ENCODE measurements around the gene TRERF1.

Gene TRERF1

GRCh38 chr6:42394881-42395620 lies 56.7 kb downstream of the TRERF1 start:
- DNase-seq (ENCODE audit: low read depth) = no peak

- no peak for DNase-seq (ENCODE audit: low read depth)
These were observed 57.6 kb downstream of the TRERF1 start for GRCh38 chr6:42394151-42394550.

DNA sequence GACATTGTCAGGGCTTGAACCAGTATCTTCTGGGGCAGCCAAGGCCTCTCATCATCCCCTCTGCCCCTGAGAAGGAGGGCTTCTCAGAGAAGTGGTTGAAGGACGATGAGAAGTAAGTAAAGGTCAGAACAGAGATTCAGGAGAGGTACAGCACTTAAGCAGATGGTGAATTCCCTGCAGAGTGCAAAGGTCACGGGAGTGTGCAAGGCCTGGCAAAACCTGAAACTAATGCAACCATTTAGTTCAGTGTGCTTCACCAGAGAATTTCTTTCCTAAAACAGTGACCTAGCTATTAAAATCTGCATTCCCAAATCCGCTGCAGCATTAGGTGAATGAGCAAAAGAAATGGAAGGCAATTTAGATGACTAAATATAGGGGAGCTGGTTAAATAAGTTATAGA lies 58.4 kb downstream of the TRERF1 start:
- DNase-seq (ENCODE audit: low read depth) = no peak

DNA sequence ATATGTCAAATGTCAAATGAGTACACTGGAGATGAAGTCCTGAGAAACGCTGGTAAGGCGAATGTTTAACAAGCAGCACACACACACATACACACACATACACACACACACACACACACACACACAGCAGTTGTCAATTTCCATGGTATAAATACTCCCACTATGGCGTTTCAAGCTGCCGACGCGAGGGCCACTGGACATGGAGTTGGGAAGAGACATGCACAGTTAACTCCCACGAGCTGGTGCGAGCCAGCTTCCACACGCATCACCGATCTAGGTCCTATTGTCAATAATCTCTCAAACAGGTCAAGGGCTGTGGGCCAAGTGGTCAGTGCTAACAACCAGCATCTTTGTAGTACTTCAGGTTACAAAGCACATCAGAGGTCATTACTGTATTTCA lies 58.9 kb downstream of the TRERF1 start:
- DNase-seq (ENCODE audit: low read depth) = no peak

- no peak for DNase-seq (ENCODE audit: low read depth)
These were observed 60.3 kb downstream of the TRERF1 start for GRCh38 chr6:42391441-42391840.

GRCh38 chr6:42390228-42390934 lies 61.3 kb downstream of the TRERF1 start:
- DNase-seq (ENCODE audit: low read depth) = no peak

DNA sequence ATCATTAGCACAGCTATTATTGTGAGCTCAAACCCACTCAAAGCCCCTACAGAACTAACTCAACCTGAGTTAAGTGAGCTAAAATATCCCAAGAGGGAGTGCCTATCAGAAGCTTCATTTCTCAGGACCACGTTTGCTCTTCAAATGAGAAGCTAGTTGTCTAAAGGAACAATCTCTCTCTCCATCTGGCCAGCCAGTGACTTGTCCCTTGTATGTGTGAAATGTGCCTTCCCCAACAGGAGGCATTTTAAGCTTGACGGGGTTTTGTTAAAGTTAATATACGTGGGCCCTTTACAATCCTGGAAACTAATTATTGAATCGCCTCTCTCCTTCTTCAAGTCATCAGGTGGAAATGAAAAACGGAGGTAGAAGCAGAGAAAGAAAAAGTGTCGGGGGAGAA lies 62.0 kb downstream of the TRERF1 start:
- no peak for DNase-seq (ENCODE audit: low read depth)

- DNase-seq (ENCODE audit: low read depth) = no peak
These were observed 63.7 kb downstream of the TRERF1 start for GRCh38 chr6:42388046-42388445.

DNA sequence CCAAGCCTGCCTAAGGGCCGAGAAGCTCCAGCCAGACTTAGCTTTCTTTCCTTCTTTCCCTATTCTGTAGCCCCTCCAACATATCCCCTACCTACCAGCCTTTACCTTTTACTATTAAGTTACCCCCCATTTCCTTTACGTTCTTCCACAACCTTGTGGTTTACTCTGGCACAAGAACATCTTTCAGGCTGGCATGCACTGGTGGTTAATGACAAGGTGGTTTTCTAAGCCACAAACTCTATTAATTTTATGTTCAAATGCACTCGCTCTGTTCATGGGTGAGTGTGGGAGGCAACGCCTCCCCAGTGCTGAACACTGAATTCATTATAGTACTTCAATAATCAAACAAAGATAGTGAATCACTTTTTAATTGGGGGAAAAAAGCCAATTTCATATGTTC lies 64.4 kb downstream of the TRERF1 start:
- no peak for DNase-seq (ENCODE audit: low read depth)

DNA sequence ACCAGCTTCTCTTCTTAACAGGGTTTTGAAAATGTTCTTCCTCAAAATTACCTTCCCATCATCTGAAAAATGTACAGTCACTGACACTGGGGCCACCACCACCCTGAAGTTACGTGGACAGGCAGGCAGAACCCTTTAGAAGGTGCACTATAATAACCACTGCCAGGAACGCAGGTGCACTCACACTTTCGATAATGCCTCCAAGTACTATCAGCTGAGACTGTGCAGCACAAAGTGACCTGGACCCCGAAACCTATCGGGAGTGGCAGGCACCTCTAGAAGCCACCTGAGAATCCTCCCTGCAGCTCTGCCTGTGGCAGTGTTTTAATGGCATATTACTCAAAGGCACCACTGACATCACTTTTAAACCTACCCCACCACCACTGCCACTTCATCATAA lies 66.4 kb downstream of the TRERF1 start:
- no peak for DNase-seq (ENCODE audit: low read depth)

GRCh38 chr6:42383421-42384205 lies 68.1 kb downstream of the TRERF1 start:
- no peak for DNase-seq (ENCODE audit: low read depth)

DNA sequence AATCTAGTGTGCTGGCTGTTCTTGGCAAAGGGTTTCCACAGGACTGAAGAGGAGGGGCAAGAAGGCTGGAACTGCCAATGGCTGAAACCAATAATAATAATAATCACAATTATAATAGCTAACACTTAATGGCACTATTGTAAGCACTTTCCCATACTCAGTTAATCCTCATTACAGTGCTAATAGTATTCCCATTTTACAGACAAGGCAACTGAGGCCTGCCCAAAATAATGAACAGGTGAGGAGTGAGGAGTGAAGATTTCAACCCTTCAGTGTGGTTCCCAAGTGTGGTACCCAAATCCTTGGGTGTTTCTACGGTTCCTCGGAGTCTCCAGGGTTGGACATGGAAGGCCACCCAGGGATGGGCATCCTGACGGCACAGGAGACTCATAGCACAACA lies 69.9 kb downstream of the TRERF1 start:
- no peak for DNase-seq (ENCODE audit: low read depth)

DNA sequence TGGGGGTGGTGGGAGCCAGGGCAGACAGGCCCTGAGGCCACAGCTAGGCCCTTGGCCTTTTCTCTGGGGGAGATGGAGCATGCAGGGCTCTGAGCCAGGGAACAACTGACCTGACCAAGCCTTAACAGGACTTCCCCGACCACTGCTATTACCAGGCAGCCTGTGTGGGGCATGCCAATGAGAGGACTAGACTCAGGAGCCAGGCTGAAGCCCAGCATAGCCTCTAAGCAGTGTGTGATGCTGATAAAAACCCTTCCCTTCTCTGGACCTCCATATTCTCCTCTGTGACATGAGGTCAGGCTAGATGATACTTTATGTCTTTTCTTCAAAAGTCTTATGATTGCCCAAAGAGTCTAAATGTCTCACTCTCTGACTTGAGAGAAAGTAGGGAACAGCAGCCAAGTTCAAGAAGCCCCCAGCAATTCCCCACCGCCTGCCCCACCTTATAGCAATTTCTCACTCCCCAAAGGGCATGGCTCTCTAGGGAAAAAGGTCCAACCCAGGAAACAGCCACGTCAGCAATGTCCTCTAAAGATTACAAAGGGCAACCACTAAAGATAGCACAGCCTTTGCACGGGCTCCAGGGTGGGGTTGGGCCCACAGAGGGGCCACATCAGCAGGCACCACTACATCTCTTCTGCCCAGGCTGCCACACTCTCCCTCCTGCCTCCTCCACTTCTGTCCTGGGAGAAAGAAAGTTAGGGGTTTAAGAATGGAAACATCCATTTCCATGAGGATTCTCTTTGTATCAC lies 71.3 kb downstream of the TRERF1 start:
- DNase-seq (ENCODE audit: low read depth) = no peak

- no peak for DNase-seq (ENCODE audit: low read depth)
These were observed 73.2 kb downstream of the TRERF1 start for GRCh38 chr6:42378536-42378935.

GRCh38 chr6:42378125-42378524 lies 73.6 kb downstream of the TRERF1 start:
- no peak for DNase-seq (ENCODE audit: low read depth)

DNA sequence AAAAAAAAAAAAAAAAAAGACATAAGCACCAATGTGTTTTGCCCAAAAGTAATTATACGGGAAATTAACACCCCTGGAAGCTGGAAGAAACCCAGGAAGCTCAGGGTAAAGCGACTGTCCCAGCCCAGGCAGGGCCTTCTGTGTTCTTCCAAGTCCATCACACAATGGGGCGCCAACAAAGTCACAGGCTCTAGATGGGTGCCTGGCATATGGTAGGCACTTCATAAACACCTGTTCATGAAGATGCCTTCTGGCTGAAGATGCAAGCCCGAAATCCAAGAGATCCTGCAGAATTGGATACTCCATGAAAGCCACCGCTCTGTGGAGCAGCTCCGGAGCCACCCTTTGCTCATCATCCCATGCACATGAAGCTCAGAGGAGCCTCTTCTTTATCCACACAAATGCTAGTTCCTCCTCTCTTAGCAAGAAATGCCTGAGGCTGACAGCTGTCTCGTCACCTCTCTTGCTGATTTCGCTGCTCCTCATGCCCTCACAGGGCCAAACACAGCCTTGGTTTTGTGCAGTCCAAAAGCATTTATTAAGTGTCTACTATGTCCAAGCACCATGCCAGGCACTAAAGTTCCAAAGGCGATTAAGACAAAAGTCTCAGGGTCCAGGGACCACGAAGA lies 76.6 kb downstream of the TRERF1 start:
- DNase-seq (ENCODE audit: low read depth) = no peak

DNA sequence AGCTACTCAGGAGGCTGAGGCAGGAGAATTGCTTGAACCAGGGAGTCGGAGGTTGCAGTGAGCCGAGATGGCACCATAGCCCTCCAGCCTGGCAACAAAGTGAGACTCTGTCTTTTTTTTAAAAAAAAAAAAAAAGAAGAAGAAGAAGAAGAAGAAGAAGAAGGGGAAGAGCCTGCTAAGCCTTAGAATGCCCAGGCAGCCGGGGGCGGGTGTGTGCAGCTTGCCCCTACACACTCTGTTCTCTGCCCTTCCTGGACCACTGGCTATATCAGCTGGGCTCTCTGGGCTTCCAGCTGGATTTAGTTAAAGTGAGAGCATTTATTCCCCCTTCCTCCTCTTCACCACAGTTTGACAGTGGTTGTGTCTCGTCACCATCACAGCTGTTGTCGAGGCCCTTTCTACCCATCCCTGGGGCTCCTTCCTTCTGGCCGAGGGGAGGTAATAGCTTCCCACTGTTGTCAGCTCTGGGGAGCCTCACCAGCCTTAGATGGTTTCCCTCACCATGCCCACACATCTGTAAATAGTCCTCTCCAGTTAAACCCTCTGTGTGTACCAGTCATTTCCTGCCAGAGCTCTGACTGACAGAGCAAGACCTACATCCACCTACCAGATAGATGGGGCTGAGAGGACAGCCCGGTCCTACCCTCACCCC lies 77.6 kb downstream of the TRERF1 start:
- DNase-seq (ENCODE audit: low read depth) = no peak

- DNase-seq (ENCODE audit: low read depth) = no peak
These were observed 79.0 kb downstream of the TRERF1 start for GRCh38 chr6:42372699-42373098.

GRCh38 chr6:42370323-42370985 lies 81.3 kb downstream of the TRERF1 start:
- DNase-seq (ENCODE audit: low read depth) = no peak

- no peak for DNase-seq (ENCODE audit: low read depth)
These were observed 82.2 kb downstream of the TRERF1 start for GRCh38 chr6:42369568-42369967.

GRCh38 chr6:42368181-42368580 lies 83.5 kb downstream of the TRERF1 start:
- DNase-seq (ENCODE audit: low read depth) = no peak
